Cardiac muscle cell (in vitro differentiated cells and primary cell): ENCODE measurements around the gene VAPB. TPM values are rescaled to one million over a fixed set of nuclear protein-coding genes. Genes with fewer than 3 reads are reported as not detected.
A peak's percentile ranks its signal among the peaks of the same experiment; 100 is the strongest.

ENCODE experiments used
- DNase-seq, 2 donors: peaks; one replicate each; pipeline versions ENCODE4 v3.0.0 to v3.0.0-alpha.2; 2010 to 2017; ENCODE audit warnings: low read depth in 1 of 2, low spot score in 1 of 2
- H3K27ac ChIP-seq: fragments of 200-600 bp; sonication (generic); 2 replicates; pipeline ENCODE4 v1.5.1; 2016
- H3K27me3 ChIP-seq: fragments of 200-600 bp; sonication (generic); 2 replicates; pipeline ENCODE4 v1.6.0; 2016; ENCODE audit warnings: control low read depth
- H3K36me3 ChIP-seq: fragments of 200-600 bp; sonication (generic); 2 replicates; pipeline ENCODE4 v1.5.1; 2016; ENCODE audit warnings: control low read depth
- H3K4me1 ChIP-seq: fragments of 200-600 bp; sonication (generic); 2 replicates; pipeline ENCODE4 v1.8.1; 2017; ENCODE audit warnings: low read depth, mild to moderate bottlenecking, mixed run types
- H3K4me3 ChIP-seq: fragments of 200-600 bp; sonication (generic); 2 replicates; pipeline ENCODE4 v1.5.1; 2016; ENCODE audit warnings: mild to moderate bottlenecking
- H3K9me3 ChIP-seq: fragments of 200-600 bp; sonication (generic); 2 replicates; pipeline ENCODE4 v1.5.1; 2017; ENCODE audit warnings: low read depth, mild to moderate bottlenecking, control low read depth
- polyA plus RNA-seq: library from polyadenylated mRNA; unstranded; fragments of >200 nt; fragmentation: Nextera tagmentation; extraction: Ambion mirVana; gene quantifications from 2 replicates; pipeline ENCODE4 v1.2.1, GENCODE V29; 2016
- total RNA-seq: library from RNA; depleted of rRNA; stranded (reverse); fragments of >200 nt; gene quantifications from 2 replicates; pipeline ENCODE4 v1.2.3, GENCODE V29; 2016
- TF ChIP-seq, protein P1 (sequence below): IDR thresholded peaks from 2 replicates; pipeline ENCODE4 v1.5.1; 2012; ENCODE audit warnings: low read depth, mild to moderate bottlenecking, low read length

VAPB gene
- total and polyA plus RNA-seq, 2 experiments from 2014 or later: 9.7 to 55.1 TPM

DNA sequence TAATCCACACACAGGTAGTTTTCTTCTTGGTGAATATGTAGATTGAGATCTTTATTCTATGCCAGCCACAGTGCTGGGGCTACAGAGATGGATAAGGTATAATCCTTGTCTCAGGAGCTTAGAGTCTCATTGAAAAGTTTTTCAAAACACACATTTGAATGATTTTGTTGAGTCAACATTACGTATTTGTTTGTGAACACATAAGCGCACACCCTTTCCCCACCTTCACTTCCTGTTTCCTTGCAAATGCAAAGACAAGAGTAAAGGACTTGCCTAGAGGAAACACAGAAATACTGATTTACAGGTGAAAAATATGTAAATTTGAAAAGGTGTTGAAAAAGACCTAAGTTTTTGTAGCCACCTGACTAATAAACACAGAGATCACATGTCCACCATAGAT is 27.8 kb downstream of the VAPB start:
- no peak overlapping the region for H3K4me3 ChIP-seq

DNA sequence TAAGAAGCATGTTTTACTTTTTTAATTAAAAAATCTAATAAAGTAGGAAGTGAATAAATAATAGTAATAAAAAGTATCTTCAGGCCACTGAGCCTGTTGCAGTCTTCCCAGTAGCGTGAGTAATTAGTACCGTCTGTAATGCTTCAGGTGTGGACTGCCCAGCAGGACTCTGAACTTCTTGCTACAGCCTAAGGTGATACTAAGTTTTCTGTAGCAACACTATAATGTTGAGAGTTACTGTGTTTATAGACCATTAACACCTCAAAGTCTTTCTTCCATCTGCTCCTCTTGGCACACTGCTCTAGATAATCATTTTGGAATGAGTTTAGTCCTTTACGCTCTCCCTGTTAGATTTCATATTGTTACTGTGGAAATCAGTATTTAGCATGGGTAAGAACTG is 28.4 kb downstream of the VAPB start:
- Histone ChIP-seq H3K27me3 (no peaks in the 10 kb centered on the region), H3K4me3 (no peak overlapping the region), H3K4me1 (no peaks in the 10 kb centered on the region), H3K9me3 (no peaks in the 10 kb centered on the region), H3K36me3 (no peaks in the 10 kb centered on the region), H3K27ac (no peak overlapping the region)
- TF ChIP-seq, protein P1, sequence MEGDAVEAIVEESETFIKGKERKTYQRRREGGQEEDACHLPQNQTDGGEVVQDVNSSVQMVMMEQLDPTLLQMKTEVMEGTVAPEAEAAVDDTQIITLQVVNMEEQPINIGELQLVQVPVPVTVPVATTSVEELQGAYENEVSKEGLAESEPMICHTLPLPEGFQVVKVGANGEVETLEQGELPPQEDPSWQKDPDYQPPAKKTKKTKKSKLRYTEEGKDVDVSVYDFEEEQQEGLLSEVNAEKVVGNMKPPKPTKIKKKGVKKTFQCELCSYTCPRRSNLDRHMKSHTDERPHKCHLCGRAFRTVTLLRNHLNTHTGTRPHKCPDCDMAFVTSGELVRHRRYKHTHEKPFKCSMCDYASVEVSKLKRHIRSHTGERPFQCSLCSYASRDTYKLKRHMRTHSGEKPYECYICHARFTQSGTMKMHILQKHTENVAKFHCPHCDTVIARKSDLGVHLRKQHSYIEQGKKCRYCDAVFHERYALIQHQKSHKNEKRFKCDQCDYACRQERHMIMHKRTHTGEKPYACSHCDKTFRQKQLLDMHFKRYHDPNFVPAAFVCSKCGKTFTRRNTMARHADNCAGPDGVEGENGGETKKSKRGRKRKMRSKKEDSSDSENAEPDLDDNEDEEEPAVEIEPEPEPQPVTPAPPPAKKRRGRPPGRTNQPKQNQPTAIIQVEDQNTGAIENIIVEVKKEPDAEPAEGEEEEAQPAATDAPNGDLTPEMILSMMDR: no peak
- DNase-seq: no peak

More for the DNA sequence above, 27.8 kb downstream of the VAPB start:
- Histone ChIP-seq H3K27me3 (no peaks in the 10 kb centered on the region), H3K9me3 (no peaks in the 10 kb centered on the region), H3K27ac (no peak overlapping the region), H3K4me1 (no peaks in the 10 kb centered on the region), H3K36me3 (no peaks in the 10 kb centered on the region)
- TF ChIP-seq, protein P1: no peak
- DNase-seq: no peak

- TF ChIP-seq, protein P1: no peak
- no peaks in the 10 kb centered on the region for H3K36me3 ChIP-seq
- H3K27me3 ChIP-seq: no peaks in the 10 kb centered on the region
- H3K9me3 ChIP-seq: no peaks in the 10 kb centered on the region
- no peak overlapping the region for H3K4me3 ChIP-seq
- H3K4me1 ChIP-seq: peaks cover 4% of the 10 kb centered on the region
- H3K27ac ChIP-seq: no peak overlapping the region
- no peak for DNase-seq
Measured at GRCh38 chr20:58418949-58419748, 30.1 kb downstream of the VAPB start.

DNA sequence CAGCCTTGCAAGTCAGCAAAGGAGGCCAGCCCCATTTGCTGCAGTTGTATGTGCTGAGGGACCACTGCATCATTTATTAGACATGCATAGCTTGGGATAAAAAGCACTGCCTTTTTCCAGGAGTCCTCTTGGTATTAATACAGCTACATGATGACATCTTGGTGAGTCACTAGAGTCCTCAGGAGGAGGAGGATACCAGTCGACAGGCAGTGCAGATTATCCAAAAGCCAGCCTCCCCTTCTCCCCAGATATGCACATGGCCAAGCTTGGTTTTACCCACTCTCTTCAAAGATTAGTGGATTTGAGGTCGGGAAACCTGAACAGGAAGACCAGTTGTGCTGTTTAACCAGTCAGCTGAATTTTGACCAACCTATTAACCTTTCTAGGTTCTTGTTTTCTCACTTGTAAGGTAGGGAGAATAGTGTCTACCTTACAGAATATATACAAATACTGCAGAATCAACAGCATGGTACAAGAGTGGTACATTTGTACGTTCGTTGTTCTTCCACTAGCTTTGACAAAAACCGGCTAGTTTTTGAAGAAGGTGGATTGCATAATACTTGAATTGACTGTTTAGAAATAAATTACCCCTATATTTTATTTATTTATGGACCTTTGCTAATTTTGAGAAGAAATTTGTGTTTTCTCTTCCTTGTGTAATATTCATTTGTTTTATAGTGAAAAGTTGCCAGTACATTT is 31.9 kb downstream of the VAPB start:
- Histone ChIP-seq H3K4me3 (no peak overlapping the region), H3K27me3 (no peaks in the 10 kb centered on the region), H3K36me3 (no peaks in the 10 kb centered on the region), H3K27ac (no peak overlapping the region), H3K4me1 (peaks cover 4% of the 10 kb centered on the region), H3K9me3 (no peaks in the 10 kb centered on the region)
- peak in 1 of 2 donors; percentile 62 for DNase-seq
- TF ChIP-seq, protein P1: no peak

GRCh38 chr20:58421497-58421850 is 32.4 kb downstream of the VAPB start:
- H3K36me3 ChIP-seq: no peaks in the 10 kb centered on the region
- no peak for DNase-seq
- TF ChIP-seq, protein P1: no peak

More at GRCh38 chr20:58421497-58421850, 32.4 kb downstream of the VAPB start:
- Histone ChIP-seq H3K27ac (no peak overlapping the region), H3K27me3 (no peaks in the 10 kb centered on the region), H3K9me3 (no peaks in the 10 kb centered on the region), H3K4me1 (peaks cover 4% of the 10 kb centered on the region), H3K4me3 (no peak overlapping the region)
